H9 (cell line): Measurements from ENCODE around the gene WDR20. TPM values are rescaled to one million over a fixed set of nuclear protein-coding genes. Genes with fewer than 3 reads are reported as not detected.

ENCODE experiments used
- DNase-seq: peaks from one replicate; pipeline ENCODE4 v3.0.0-alpha.2; 2017
- H2AFZ ChIP-seq: one replicate; pipeline ENCODE4 v1.6.1; 2013; ENCODE audit warnings: mild to moderate bottlenecking, low read length, control low read depth, moderate library complexity
- H2AK5ac ChIP-seq: 2 replicates; pipeline ENCODE4 v1.6.1; 2013; ENCODE audit warnings: low read length, control low read depth, mixed read lengths; ENCODE audit not compliant: insufficient read length
- H2BK120ac ChIP-seq: one replicate; pipeline ENCODE4 v1.6.1; 2013; ENCODE audit warnings: low read depth, mild to moderate bottlenecking, low read length, control low read depth, inconsistent platforms; ENCODE audit not compliant: poor library complexity, severe bottlenecking
- H2BK12ac ChIP-seq: 2 replicates; pipeline ENCODE4 v1.6.1; 2013; ENCODE audit warnings: low read length, control low read depth, mixed read lengths, low read depth; ENCODE audit not compliant: insufficient read length
- H2BK15ac ChIP-seq: 2 replicates; pipeline ENCODE4 v1.6.1; 2013; ENCODE audit warnings: low read depth, low read length, control low read depth
- H2BK20ac ChIP-seq: one replicate; pipeline ENCODE4 v1.6.1; 2013; ENCODE audit warnings: low read depth, mild to moderate bottlenecking, low read length, control low read depth, inconsistent platforms; ENCODE audit not compliant: poor library complexity, severe bottlenecking
- H2BK5ac ChIP-seq: 2 replicates; pipeline ENCODE4 v1.6.1; 2013; ENCODE audit warnings: low read length, control low read depth, mixed read lengths; ENCODE audit not compliant: insufficient read length
- H3K14ac ChIP-seq: 2 replicates; pipeline ENCODE4 v1.6.1; 2013; ENCODE audit warnings: low read length, control low read depth; ENCODE audit not compliant: insufficient read depth
- H3K18ac ChIP-seq: 2 replicates; pipeline ENCODE4 v1.6.1; 2013; ENCODE audit warnings: low read depth, mild to moderate bottlenecking, mixed read lengths, low read length, control low read depth; ENCODE audit not compliant: insufficient read length
- H3K23ac ChIP-seq: 2 replicates; pipeline ENCODE4 v1.6.1; 2013; ENCODE audit warnings: low read length, control low read depth, mixed read lengths, low read depth; ENCODE audit not compliant: insufficient read length
- H3K23me2 ChIP-seq: 2 replicates; pipeline ENCODE4 v1.6.1; 2013; ENCODE audit warnings: low read depth, mild to moderate bottlenecking, mixed read lengths, low read length, control low read depth; ENCODE audit not compliant: insufficient read length, poor library complexity, severe bottlenecking
- H3K27ac ChIP-seq: 2 replicates; pipeline ENCODE4 v1.5.1; 2013; ENCODE audit warnings: low read length, control low read depth, mixed read lengths, low read depth; ENCODE audit not compliant: insufficient read length
- H3K27me3 ChIP-seq: 2 replicates; pipeline ENCODE4 v1.6.1; 2013; ENCODE audit warnings: low read length, control low read depth, inconsistent platforms; ENCODE audit not compliant: insufficient read depth
- H3K4ac ChIP-seq: 2 replicates; pipeline ENCODE4 v1.6.1; 2013; ENCODE audit warnings: low read depth, mild to moderate bottlenecking, control low read depth, inconsistent platforms, low read length, moderate library complexity
- H3K4me1 ChIP-seq: 2 replicates; pipeline ENCODE4 v1.6.1; 2013; ENCODE audit warnings: low read length, control low read depth, inconsistent platforms; ENCODE audit not compliant: insufficient read depth
- H3K4me2 ChIP-seq: 2 replicates; pipeline ENCODE4 v1.6.1; 2013; ENCODE audit warnings: low read length, control low read depth, mixed read lengths; ENCODE audit not compliant: insufficient read length, insufficient read depth
- H3K56ac ChIP-seq: 2 replicates; pipeline ENCODE4 v1.6.1; 2013; ENCODE audit warnings: low read depth, mild to moderate bottlenecking, mixed read lengths, low read length, control low read depth; ENCODE audit not compliant: insufficient read length
- H3K79me1 ChIP-seq: 2 replicates; pipeline ENCODE4 v1.6.1; 2013; ENCODE audit warnings: low read depth, mild to moderate bottlenecking, moderate library complexity, low read length, control low read depth, inconsistent platforms; ENCODE audit not compliant: insufficient read depth, poor library complexity, severe bottlenecking
- H3K79me2 ChIP-seq: 2 replicates; pipeline ENCODE4 v1.6.1; 2013; ENCODE audit warnings: low read length, control low read depth, inconsistent platforms; ENCODE audit not compliant: insufficient read depth
- H3K9ac ChIP-seq: 2 replicates; pipeline ENCODE4 v1.6.1; 2013; ENCODE audit warnings: low read length, control low read depth, mixed read lengths; ENCODE audit not compliant: insufficient read length; ENCODE audit errors: extremely low read depth
- H3K9me3 ChIP-seq: one replicate; pipeline ENCODE4 v1.6.1; 2013; ENCODE audit warnings: low read depth, low read length, inconsistent platforms; ENCODE audit not compliant: control insufficient read depth
- H3T11ph ChIP-seq: one replicate; pipeline ENCODE4 v1.6.1; 2013; ENCODE audit warnings: mild to moderate bottlenecking, low read length, control low read depth, inconsistent platforms
- H4K20me1 ChIP-seq: one replicate; pipeline ENCODE4 v1.6.1; 2013; ENCODE audit not compliant: control insufficient read depth, insufficient read length, insufficient read depth
- H4K5ac ChIP-seq: 2 replicates; pipeline ENCODE4 v1.6.1; 2013; ENCODE audit warnings: low read depth, mild to moderate bottlenecking, mixed read lengths, low read length, control low read depth; ENCODE audit not compliant: insufficient read length
- H4K8ac ChIP-seq: replicated peaks from 2 replicates; pipeline ENCODE4 v1.6.1; 2013; ENCODE audit warnings: low read length, control low read depth, mixed read lengths, low read depth; ENCODE audit not compliant: insufficient read length
- H4K91ac ChIP-seq: 2 replicates; pipeline ENCODE4 v1.6.1; 2013; ENCODE audit warnings: low read depth, mild to moderate bottlenecking, moderate library complexity, mixed read lengths, low read length, control low read depth; ENCODE audit not compliant: insufficient read length
- H3K27ac Mint-ChIP-seq, 3 experiments: 2 replicates in 2 of 3; 3 replicates in 1 of 3; pipeline ENCODE4 v1.8.0; 2020 to 2021; ENCODE audit warnings: mixed read lengths in 3 of 3, mild to moderate bottlenecking in 1 of 3, moderate library complexity in 1 of 3
- H3K27me3 Mint-ChIP-seq: 2 replicates; pipeline ENCODE4 v1.8.0; 2021; ENCODE audit warnings: low read depth, mild to moderate bottlenecking, moderate library complexity, mixed read lengths
- H3K36me3 Mint-ChIP-seq, 3 experiments: 2 replicates in 2 of 3; 3 replicates in 1 of 3; pipeline ENCODE4 v1.8.0; 2020 to 2021; ENCODE audit warnings: low read depth in 3 of 3, mixed read lengths in 3 of 3; ENCODE audit not compliant: insufficient read depth in 1 of 3
- H3K4me1 Mint-ChIP-seq, 2 experiments: 2 replicates each; pipeline ENCODE4 v1.8.0; 2020; ENCODE audit warnings: mixed read lengths in 2 of 2
- H3K4me3 Mint-ChIP-seq, 2 experiments: 2 replicates in 1 of 2; 3 replicates in 1 of 2; pipeline ENCODE4 v1.8.0; 2020 to 2021; ENCODE audit warnings: mild to moderate bottlenecking in 2 of 2, mixed read lengths in 2 of 2, moderate library complexity in 1 of 2
- H3K9me3 Mint-ChIP-seq, 2 experiments: 2 replicates in 1 of 2; 3 replicates in 1 of 2; pipeline ENCODE4 v1.8.0; 2020; ENCODE audit warnings: mild to moderate bottlenecking in 2 of 2, mixed read lengths in 2 of 2, moderate library complexity in 1 of 2
- CTCF ChIP-seq: fragments of 200-600 bp; sonication (generic); conservative IDR thresholded peaks from 3 replicates; pipeline ENCODE4 v1.8.0; 2021; ENCODE audit warnings: antibody characterized with exemption, mild to moderate bottlenecking
- WGBS: extraction: QIAGEN DNeasy Blood & Tissue Kit; methylation state at CpG from one replicate; pipeline ENCODE4 v1.1.7; 2013; ENCODE audit warnings: missing lambda C conversion rate, low lambda C conversion rate, mixed read lengths; ENCODE audit not compliant: insufficient read length; ENCODE audit errors: extremely low coverage; 5-methylcytosine and 5-hydroxymethylcytosine counted together
- total RNA-seq: library from RNA; stranded (reverse); gene quantifications from 2 replicates; pipeline ENCODE4 v1.2.1, GENCODE V29; 2021

WDR20 gene
- total RNA-seq, 1 experiment from 2014 or later = 31.6 TPM

- Histone ChIP-seq H4K5ac (no peak overlapping the region), H2AK5ac (no peak overlapping the region), H3K23ac (no peak overlapping the region), H3K56ac (no peak overlapping the region), H3K27ac (no peak overlapping the region), H3K79me1 (peaks cover 15% of the 10 kb centered on the region), H3K4me2 (no peak overlapping the region), H2BK15ac (no peak overlapping the region), H2BK5ac (no peak overlapping the region), H3K9me3 (no peaks in the 10 kb centered on the region), H3K79me2 (peaks cover 8% of the 10 kb centered on the region; the same call in 1 of the 2 replicates), H4K8ac (no peak overlapping the region), H3K23me2 (no peaks in the 10 kb centered on the region), H3K14ac (no peak overlapping the region), H4K91ac (no peak overlapping the region), H3K4ac (no peak overlapping the region), H3T11ph (no peak overlapping the region), H3K18ac (no peak overlapping the region), H2BK120ac (no peak overlapping the region), H4K20me1 (no peaks in the 10 kb centered on the region), H2BK20ac (no peak overlapping the region), H3K27me3 (no peaks in the 10 kb centered on the region), H3K9ac (no peak overlapping the region), H2AFZ (no peak overlapping the region), H3K4me1 (no peaks in the 10 kb centered on the region), H2BK12ac (no peak overlapping the region)
- no CpG with 5 or more reads among the region's 4 CpGs for WGBS
- Mint-ChIP-seq H3K4me1 (peaks cover under 1% of the 10 kb centered on the region in 2 experiments; a peak in 2 of 4 replicates), H3K4me3 (no peak overlapping the region), H3K36me3 (peaks cover 0 to 5% (median 0%) of the 10 kb centered on the region in 3 experiments; a peak in 2 of 7 replicates), H3K9me3 (no peaks in the 10 kb centered on the region), H3K27ac (no peak overlapping the region), H3K27me3 (no peaks in the 10 kb centered on the region)
- no peak for DNase-seq
- no peak for TF ChIP-seq CTCF
These were observed 22.8 kb downstream of the WDR20 start for GRCh38 chr14:102162487-102162886.
